ENCODE data around the gene FDPS. TPM values are rescaled to one million over a fixed set of nuclear protein-coding genes. Genes with fewer than 3 reads are reported as not detected.
A peak's percentile ranks its signal among the peaks of the same experiment; 100 is the strongest.

Gene FDPS
- total RNA-seq, 1 experiment from 2014 or later = 269 TPM

GRCh38 chr1:155273343-155274245 is 35.1 kb upstream of the FDPS start, which contains the start of gene CLK2:
Gene CLK2 (minus strand): TSS chr1:155273504. CDS start chr1:155270977, 2,527 bp downstream.
- ChIA-PET RAD21 (ENCODE audit: low non-redundant PET in 1 of 2, low total read pairs in 2 of 2, uncharacterized antibody in 2 of 2, unreplicated experiment in 2 of 2) (interaction anchor here (0.5 to 1.2 kb wide), 4 partner anchors 47 to 289 kb away, joined by 3 to 7 read pairs (median 4); partner anchors contain the start of genes ASH1L (in 1 of the 2) and ZBTB7B (in 1 of the 2)), CTCF (interaction anchor here (0.6 to 1.2 kb wide), 5 partner anchors 21 to 101 kb away, joined by 3 to 9 read pairs (median 3); partner anchors contain the start of genes FDPS, KRTCAP2, MTX1 and THBS3), POLR2A (interaction anchor here (0.6 to 2.4 kb wide), 11 partner anchors 12 to 547 kb away, joined by 3 to 19 read pairs (median 4); partner anchors contain the start of genes ENTREP3 and SCAMP3)
- peaks cover 46% of the 10 kb centered on the region for H3K79me2 ChIP-seq (ENCODE audit: insufficient read depth, low read length)
- H3K27me3 ChIP-seq (ENCODE audit: insufficient read depth, low read length) = no peaks in the 10 kb centered on the region
- no peaks in the 10 kb centered on the region for H3K9me3 ChIP-seq (ENCODE audit: control insufficient read depth in 1 of 2, insufficient read depth in 1 of 2, low read depth in 1 of 2, low read length in 2 of 2)
- peak within 1 kb of the TSS; percentile 96 for H3K27ac ChIP-seq (ENCODE audit: low read depth, low read length)
- H3K9ac ChIP-seq (ENCODE audit: low read length) = peak within 1 kb of the TSS; percentile 78
- peaks cover 13 to 34% of the 10 kb centered on the region in 2 experiments for H3K4me1 ChIP-seq (ENCODE audit: control insufficient read depth in 1 of 2, insufficient read depth in 2 of 2, low read length in 2 of 2)
- no peaks in the 10 kb centered on the region for H4K20me1 ChIP-seq (ENCODE audit: insufficient read depth)
- H3K4me3 ChIP-seq (replicated peaks in 1 of 2; ENCODE audit: low read depth in 1 of 2, low read length in 2 of 2) = peak within 1 kb of the TSS; percentile 82 to 85
- intact Hi-C loops (cut with micrococcal nuclease) = no loop called here
- H3K36me3 ChIP-seq (ENCODE audit: control insufficient read depth in 1 of 2, insufficient read depth in 2 of 2, low read length in 2 of 2) = peaks cover 17 to 23% of the 10 kb centered on the region in 2 experiments
- TF ChIP-seq ZBTB33 (IDR thresholded peaks at IDR 0.05; ENCODE audit: extremely low read depth, insufficient replicate concordance, low read length) (no peak), ZNF274 (IDR thresholded peaks at IDR 0.05; ENCODE audit: low read depth, low read length) (no peak), ELF1 (IDR thresholded peaks at IDR 0.05; ENCODE audit: borderline replicate concordance, low read depth) (no peak; the same call in 1 of the 2 replicates), SIN3A (IDR thresholded peaks at IDR 0.05; ENCODE audit: low read depth) (peak; percentile 96), TCF7L2 (IDR thresholded peaks at IDR 0.05; ENCODE audit: borderline replicate concordance, extremely low read depth, insufficient read depth, insufficient read length) (peak; percentile 48), MAX (IDR thresholded peaks at IDR 0.05) (peak; percentile 100), EZH2phosphoT487 (IDR thresholded peaks at IDR 0.05; ENCODE audit: borderline replicate concordance) (no peak), CEBPB (IDR thresholded peaks at IDR 0.05; ENCODE audit: low read depth) (no peak), SRF (IDR thresholded peaks at IDR 0.05; ENCODE audit: low read depth) (no peak), ATF3 (IDR thresholded peaks at IDR 0.05) (no peak), CTCF (IDR thresholded peaks at IDR 0.05 in 2 of 3, conservative IDR thresholded peaks at IDR 0.05 in 1 of 3; ENCODE audit: borderline replicate concordance in 1 of 3, insufficient read depth in 1 of 3, low read depth in 2 of 3, low read length in 2 of 3) (no peak), RAD21 (IDR thresholded peaks at IDR 0.05; ENCODE audit: low read depth) (no peak), YY1 (IDR thresholded peaks at IDR 0.05; ENCODE audit: extremely low read depth, insufficient replicate concordance, low read depth, low read length) (no peak), ZFX (IDR thresholded peaks at IDR 0.05) (peak; percentile 51; the same call in 1 of the 2 replicates), FOSL1 (IDR thresholded peaks at IDR 0.05; ENCODE audit: low read depth) (no peak), POLR2AphosphoS5 (IDR thresholded peaks at IDR 0.05; ENCODE audit: low read depth, low read length) (peak; percentile 88), SP1 (IDR thresholded peaks at IDR 0.05; ENCODE audit: low read depth) (peak; percentile 84), EZH2 (IDR thresholded peaks at IDR 0.05) (no peak), JUND (IDR thresholded peaks at IDR 0.05) (no peak), CBX3 (IDR thresholded peaks at IDR 0.05; ENCODE audit: low read depth) (peak; percentile 64; the same call in 1 of the 2 replicates), POLR2A (IDR thresholded peaks at IDR 0.05; ENCODE audit: borderline replicate concordance, extremely low read depth, insufficient read depth, insufficient read length) (peak; percentile 51), EGR1 (IDR thresholded peaks at IDR 0.05; ENCODE audit: low read depth) (peak; percentile 88)
- DNase-seq (ENCODE audit: low read depth, low spot score) (peak; percentile 90), ATAC-seq (peak; percentile 82)
- BruUV-seq (replicated peaks) = no TSS peak
- H3K9me2 ChIP-seq (ENCODE audit: insufficient read depth) = no peaks in the 10 kb centered on the region
- H3K4me2 ChIP-seq (ENCODE audit: low read length) = peak within 1 kb of the TSS; percentile 97
- peak within 1 kb of the TSS; percentile 0 for H2AFZ ChIP-seq (ENCODE audit: low read depth, low read length, poor library complexity, severe bottlenecking)
